ENCODE measurements around the gene SKI.

GRCh38 chr1:2300004-2300771, 72.1 kb downstream of the SKI start:
- TF ChIP-seq BHLHE40 (IDR thresholded peaks at IDR 0.05; ENCODE audit: borderline replicate concordance) (no peak), TARDBP (IDR thresholded peaks at IDR 0.05) (no peak), SUZ12 (IDR thresholded peaks at IDR 0.05) (no peak), HDGF (IDR thresholded peaks at IDR 0.05; ENCODE audit: borderline replicate concordance) (no peak)
